GM23248 (cell line): ENCODE results near the gene PEMT. TPM values are rescaled to one million over a fixed set of nuclear protein-coding genes. Genes with fewer than 3 reads are reported as not detected.

Experiments
- DNase-seq: peaks from one replicate; pipeline ENCODE4 v3.0.0-alpha.2; 2015
- H2AFZ ChIP-seq: fragments of 200-600 bp; sonication (generic); 2 replicates; pipeline ENCODE4 v1.6.1; 2016; ENCODE audit warnings: antibody characterized with exemption
- H3F3A ChIP-seq: fragments of 200-600 bp; sonication (generic); 2 replicates; pipeline ENCODE4 v1.6.1; 2016; ENCODE audit warnings: mild to moderate bottlenecking, antibody characterized with exemption, mixed run types; ENCODE audit not compliant: insufficient read depth
- H3K27ac ChIP-seq: fragments of 200-600 bp; sonication (generic); 2 replicates; pipeline ENCODE4 v1.5.1; 2016; ENCODE audit warnings: mild to moderate bottlenecking
- H3K27me3 ChIP-seq: fragments of 200-600 bp; sonication (generic); replicated peaks from 2 replicates; pipeline ENCODE4 v1.6.1; 2016; ENCODE audit warnings: mild to moderate bottlenecking; ENCODE audit not compliant: insufficient read depth
- H3K36me3 ChIP-seq: fragments of 200-600 bp; sonication (generic); 2 replicates; pipeline ENCODE4 v1.6.1; 2016; ENCODE audit warnings: low read depth, mild to moderate bottlenecking
- H3K4me1 ChIP-seq: fragments of 200-600 bp; sonication (generic); 2 replicates; pipeline ENCODE4 v1.6.1; 2016; ENCODE audit warnings: mild to moderate bottlenecking; ENCODE audit not compliant: insufficient read depth
- H3K4me2 ChIP-seq: fragments of 200-600 bp; sonication (generic); one replicate; pipeline ENCODE4 v1.6.1; 2016; ENCODE audit warnings: mild to moderate bottlenecking; ENCODE audit not compliant: unreplicated experiment
- H3K4me3 ChIP-seq: fragments of 200-600 bp; sonication (generic); 2 replicates; pipeline ENCODE4 v1.5.1; 2016; ENCODE audit warnings: mild to moderate bottlenecking
- H3K79me2 ChIP-seq: fragments of 200-600 bp; sonication (generic); 2 replicates; pipeline ENCODE4 v1.6.1; 2016; ENCODE audit warnings: mild to moderate bottlenecking; ENCODE audit not compliant: insufficient read depth
- H3K9ac ChIP-seq: fragments of 200-600 bp; sonication (generic); 2 replicates; pipeline ENCODE4 v1.6.1; 2016; ENCODE audit warnings: mild to moderate bottlenecking
- H3K9me2 ChIP-seq: fragments of 200-600 bp; sonication (generic); 2 replicates; pipeline ENCODE4 v1.6.1; 2016; ENCODE audit warnings: mixed run types, mild to moderate bottlenecking, moderate library complexity; ENCODE audit not compliant: insufficient read depth
- H3K9me3 ChIP-seq: fragments of 200-600 bp; sonication (generic); one replicate; pipeline ENCODE4 v1.6.1; 2017; ENCODE audit warnings: low read depth
- H4K20me1 ChIP-seq: fragments of 200-600 bp; sonication (generic); 2 replicates; pipeline ENCODE4 v1.6.0; 2016; ENCODE audit not compliant: insufficient read depth
- EZH2 ChIP-seq: fragments of 200-600 bp; sonication (generic); IDR thresholded peaks from 2 replicates; pipeline ENCODE4 v1.6.1; 2018; ENCODE audit warnings: antibody characterized with exemption, mild to moderate bottlenecking; ENCODE audit not compliant: insufficient read depth, poor library complexity, severe bottlenecking
- EZH2phosphoT487 ChIP-seq: fragments of 200-600 bp; sonication (generic); IDR thresholded peaks from 2 replicates; pipeline ENCODE4 v1.6.1; 2018; ENCODE audit warnings: antibody characterized with exemption, moderate library complexity, mild to moderate bottlenecking, low read depth; ENCODE audit not compliant: insufficient read depth
- WGBS, 2 experiments: methylation state at CpG; one replicate each; pipeline ENCODE4 v1.1.6; 2015 to 2017; ENCODE audit warnings: low lambda C conversion rate in 2 of 2, low coverage in 1 of 2; ENCODE audit errors: missing lambda C conversion rate in 2 of 2; 5-methylcytosine and 5-hydroxymethylcytosine counted together
- in situ Hi-C: fragments of 300-500 bp; cut with MboI; formaldehyde crosslinking; loops from 2 replicates; pipeline ENCODE4 v1.15.0; 2020
- polyA plus RNA-seq: library from polyadenylated mRNA; unstranded; fragments of >200 nt; fragmentation: Nextera tagmentation; extraction: Ambion mirVana; gene quantifications from 2 replicates; pipeline ENCODE4 v1.2.1, GENCODE V29; 2016
- total RNA-seq: library from RNA; depleted of rRNA; stranded (reverse); fragments of >200 nt; shearing (Covaris generic); gene quantifications from 2 replicates; pipeline ENCODE4 v1.2.3, GENCODE V29; 2014

Gene PEMT
- total and polyA plus RNA-seq, 2 experiments from 2014 or later = 62.0 to 68.7 TPM

DNA sequence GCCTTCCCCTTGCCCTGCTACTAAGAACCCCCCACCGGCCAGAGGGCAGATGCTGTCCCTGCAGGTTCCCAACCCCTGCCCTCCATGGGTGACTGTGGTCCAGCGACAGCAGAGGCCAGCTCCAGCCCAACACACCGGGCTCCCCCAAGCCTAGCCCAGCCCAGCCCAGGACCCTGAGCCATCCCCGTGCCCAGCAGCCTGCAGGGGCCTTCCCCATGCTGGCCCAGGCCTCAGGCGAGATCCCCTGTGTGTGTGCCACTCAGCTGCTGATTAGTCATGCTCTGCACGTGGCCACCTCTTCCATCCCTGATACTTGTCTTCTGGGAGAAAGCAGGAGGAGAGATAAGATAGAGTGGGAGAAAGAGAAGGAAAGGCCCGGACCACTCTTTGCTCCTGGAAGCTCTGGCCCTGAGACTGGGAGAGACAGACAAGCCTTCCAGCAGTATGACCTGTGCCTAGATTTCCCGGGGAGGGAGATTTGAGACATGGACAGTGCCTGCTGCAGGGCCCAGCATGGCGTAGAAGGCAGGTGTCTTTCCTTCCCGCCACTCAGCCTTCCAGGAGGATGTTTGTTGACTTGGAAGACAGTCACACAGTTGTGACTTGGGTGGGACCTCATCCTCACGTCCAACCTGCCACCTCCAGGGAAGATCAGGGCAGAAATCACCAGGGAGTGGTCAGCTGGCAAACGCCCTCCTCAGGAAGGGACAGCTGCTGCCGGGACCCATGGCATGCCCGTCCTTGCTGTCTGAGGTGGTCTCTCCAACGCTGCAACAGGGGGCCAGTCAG is 54.0 kb downstream of the PEMT start:
- no peak for DNase-seq
- Histone ChIP-seq H3K9me2 (no peaks in the 10 kb centered on the region), H3K27me3 (no peaks in the 10 kb centered on the region), H4K20me1 (no peaks in the 10 kb centered on the region), H3K9ac (no peak overlapping the region), H3K4me2 (no peak overlapping the region), H2AFZ (no peak overlapping the region), H3K27ac (no peak overlapping the region), H3F3A (no peaks in the 10 kb centered on the region), H3K4me3 (no peak overlapping the region), H3K4me1 (no peaks in the 10 kb centered on the region), H3K36me3 (no peaks in the 10 kb centered on the region), H3K79me2 (no peaks in the 10 kb centered on the region), H3K9me3 (no peaks in the 10 kb centered on the region)
- 92 to 93% methylated on average over 15 of the region's 15 CpGs for WGBS, 2 experiments
- TF ChIP-seq EZH2phosphoT487 = no peak
- no peak for TF ChIP-seq EZH2
- in situ Hi-C loops = no loop called here

DNA sequence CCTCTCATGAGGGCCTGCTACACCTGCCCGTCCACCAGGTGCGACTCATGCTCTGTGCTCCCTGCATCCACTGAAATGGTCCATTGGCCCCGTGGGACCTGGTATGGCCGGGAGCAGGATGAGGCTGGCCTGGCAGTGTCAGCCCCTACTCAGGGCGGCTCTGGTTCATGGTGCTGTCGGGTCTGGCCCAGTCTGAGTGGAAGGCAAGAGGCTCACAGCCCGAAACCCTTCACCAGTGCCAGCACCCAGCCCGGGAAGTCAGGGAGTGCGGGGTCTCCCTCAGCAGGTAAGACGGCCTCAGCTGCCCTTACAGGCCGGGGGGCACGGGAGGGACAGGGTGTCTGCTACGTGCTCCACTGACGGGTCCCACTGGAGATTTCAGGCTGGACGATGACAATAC is 54.8 kb downstream of the PEMT start:
- no peak for TF ChIP-seq EZH2phosphoT487
- in situ Hi-C loops = no loop called here

DNA sequence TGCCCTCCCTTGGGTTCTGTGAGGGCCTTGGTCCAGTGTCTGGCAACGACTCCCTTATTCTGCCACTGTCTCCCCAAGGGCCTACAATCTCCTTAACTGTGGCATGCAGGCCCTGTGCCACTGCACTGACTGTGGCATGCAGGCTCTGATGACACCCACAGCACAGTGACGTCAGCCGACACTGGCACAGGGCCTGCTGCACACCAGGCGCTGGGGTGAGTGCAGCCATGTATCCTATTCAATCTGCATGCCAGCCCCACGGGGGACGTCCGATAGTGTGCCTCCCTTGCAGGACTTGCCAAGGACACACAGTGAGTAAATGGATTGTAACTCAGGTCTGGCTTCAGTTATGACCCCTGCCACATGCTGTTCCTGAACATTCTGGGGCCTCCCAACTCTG is 55.6 kb downstream of the PEMT start:
- Histone ChIP-seq H3K9me2 (no peaks in the 10 kb centered on the region), H3K4me3 (no peak overlapping the region), H3K4me1 (no peaks in the 10 kb centered on the region), H3K4me2 (no peak overlapping the region), H3K79me2 (no peaks in the 10 kb centered on the region), H3K27me3 (no peaks in the 10 kb centered on the region), H3K27ac (no peak overlapping the region), H3K9ac (no peak overlapping the region), H4K20me1 (no peaks in the 10 kb centered on the region), H3K36me3 (no peaks in the 10 kb centered on the region), H3F3A (no peaks in the 10 kb centered on the region), H3K9me3 (no peaks in the 10 kb centered on the region), H2AFZ (no peak overlapping the region)
- TF ChIP-seq EZH2 = no peak
- no peak for TF ChIP-seq EZH2phosphoT487
- peak; percentile 41 for DNase-seq
- in situ Hi-C loops = no loop called here
- WGBS, 2 experiments = 40 to 41% methylated on average over 7 of the region's 7 CpGs

More for the DNA sequence above, 54.8 kb downstream of the PEMT start:
- Histone ChIP-seq H3F3A (no peaks in the 10 kb centered on the region), H3K79me2 (no peaks in the 10 kb centered on the region), H3K27ac (no peak overlapping the region), H3K9me3 (no peaks in the 10 kb centered on the region), H2AFZ (no peak overlapping the region), H3K4me1 (no peaks in the 10 kb centered on the region), H3K9ac (no peak overlapping the region), H3K36me3 (no peaks in the 10 kb centered on the region), H3K4me3 (no peak overlapping the region), H3K4me2 (no peak overlapping the region), H3K27me3 (no peaks in the 10 kb centered on the region), H3K9me2 (no peaks in the 10 kb centered on the region), H4K20me1 (no peaks in the 10 kb centered on the region)
- WGBS, 2 experiments = 89% methylated on average over 15 of the region's 15 CpGs
- DNase-seq = no peak

DNA sequence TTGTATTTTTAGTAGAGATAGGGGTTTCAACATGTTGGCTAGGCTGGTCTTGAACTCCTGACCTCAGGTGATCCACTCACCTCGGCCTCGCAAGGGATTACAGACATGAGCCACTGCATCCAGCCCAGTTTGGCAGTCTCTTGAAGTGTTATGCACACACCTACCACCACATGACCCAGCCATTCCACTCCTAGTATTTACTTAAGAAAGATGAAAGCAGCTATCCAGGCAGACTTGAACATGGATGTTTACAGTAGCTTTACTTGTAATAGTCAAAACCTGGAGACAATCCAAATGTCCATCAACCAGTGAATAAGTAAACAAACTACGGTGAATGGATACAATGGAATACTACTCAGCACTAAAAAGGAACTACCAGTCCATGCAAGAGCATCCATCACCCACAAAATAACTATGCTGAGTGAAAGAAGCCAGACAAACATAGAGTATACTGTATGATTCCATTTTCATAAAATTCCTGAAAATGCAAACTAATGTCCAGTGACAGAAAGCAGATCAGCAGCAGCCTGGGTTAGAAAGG is 57.5 kb downstream of the PEMT start:
- no peaks in the 10 kb centered on the region for H3K79me2 ChIP-seq
- H3K9me2 ChIP-seq = no peaks in the 10 kb centered on the region
- no peaks in the 10 kb centered on the region for H3K27me3 ChIP-seq
- in situ Hi-C loops = no loop called here
- no peaks in the 10 kb centered on the region for H3K4me1 ChIP-seq
- H3K4me3 ChIP-seq = no peak overlapping the region
- H3F3A ChIP-seq = no peaks in the 10 kb centered on the region
- no peak overlapping the region for H3K4me2 ChIP-seq
- no peaks in the 10 kb centered on the region for H4K20me1 ChIP-seq
- DNase-seq = no peak
- TF ChIP-seq EZH2 (no peak), EZH2phosphoT487 (no peak)
- no peaks in the 10 kb centered on the region for H3K36me3 ChIP-seq
- H3K9me3 ChIP-seq = no peaks in the 10 kb centered on the region
- H3K27ac ChIP-seq = no peak overlapping the region
- 94 to 100% methylated on average over 3 of the region's 3 CpGs for WGBS, 2 experiments
- H3K9ac ChIP-seq = no peak overlapping the region
- H2AFZ ChIP-seq = no peak overlapping the region
